ENCODE results near the gene EPG5.

DNA sequence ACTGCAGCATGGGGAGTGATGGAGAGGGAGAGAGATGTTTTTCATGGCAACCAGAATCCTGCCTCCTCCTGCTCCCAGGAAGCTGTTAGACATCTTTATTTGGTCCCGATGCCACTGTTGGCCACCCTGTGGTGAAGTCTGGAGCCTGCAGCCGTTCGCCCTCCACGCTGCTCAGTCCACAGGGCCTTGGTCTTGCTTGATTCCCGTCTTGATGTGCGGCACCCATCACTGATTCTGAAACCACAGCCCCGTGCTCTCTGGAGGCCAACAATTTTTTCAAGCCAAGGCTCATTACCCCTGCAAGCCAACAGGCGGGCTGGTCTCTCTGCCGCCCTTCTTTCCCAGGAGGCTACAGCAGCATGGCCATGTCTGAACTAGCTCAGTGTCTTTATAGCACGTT lies 117.1 kb downstream of the EPG5 start:
- TF ChIP-seq, protein P1, sequence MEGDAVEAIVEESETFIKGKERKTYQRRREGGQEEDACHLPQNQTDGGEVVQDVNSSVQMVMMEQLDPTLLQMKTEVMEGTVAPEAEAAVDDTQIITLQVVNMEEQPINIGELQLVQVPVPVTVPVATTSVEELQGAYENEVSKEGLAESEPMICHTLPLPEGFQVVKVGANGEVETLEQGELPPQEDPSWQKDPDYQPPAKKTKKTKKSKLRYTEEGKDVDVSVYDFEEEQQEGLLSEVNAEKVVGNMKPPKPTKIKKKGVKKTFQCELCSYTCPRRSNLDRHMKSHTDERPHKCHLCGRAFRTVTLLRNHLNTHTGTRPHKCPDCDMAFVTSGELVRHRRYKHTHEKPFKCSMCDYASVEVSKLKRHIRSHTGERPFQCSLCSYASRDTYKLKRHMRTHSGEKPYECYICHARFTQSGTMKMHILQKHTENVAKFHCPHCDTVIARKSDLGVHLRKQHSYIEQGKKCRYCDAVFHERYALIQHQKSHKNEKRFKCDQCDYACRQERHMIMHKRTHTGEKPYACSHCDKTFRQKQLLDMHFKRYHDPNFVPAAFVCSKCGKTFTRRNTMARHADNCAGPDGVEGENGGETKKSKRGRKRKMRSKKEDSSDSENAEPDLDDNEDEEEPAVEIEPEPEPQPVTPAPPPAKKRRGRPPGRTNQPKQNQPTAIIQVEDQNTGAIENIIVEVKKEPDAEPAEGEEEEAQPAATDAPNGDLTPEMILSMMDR (IDR thresholded peaks at IDR 0.05; ENCODE audit: poor library complexity, severe bottlenecking) = no peak
- TF ChIP-seq EZH2 (IDR thresholded peaks at IDR 0.05; ENCODE audit: borderline replicate concordance, insufficient read depth, low read length, poor library complexity, severe bottlenecking) (no peak), EP300 (conservative IDR thresholded peaks at IDR 0.05; ENCODE audit: poor library complexity, severe bottlenecking) (no peak), MXI1 (conservative IDR thresholded peaks at IDR 0.05; ENCODE audit: poor library complexity, severe bottlenecking) (no peak)
